Endodermal cell (in vitro differentiated cells): Measurements from ENCODE around the gene SDR42E1. TPM values are rescaled to one million over a fixed set of nuclear protein-coding genes. Genes with fewer than 3 reads are reported as not detected.

Source experiments
- DNase-seq: peaks from one replicate; pipeline ENCODE4 v3.0.0-alpha.2; 2017
- H3K27ac ChIP-seq: 2 replicates; pipeline ENCODE4 v1.5.1; 2013; ENCODE audit warnings: mild to moderate bottlenecking, low read depth, low read length, moderate library complexity
- H3K27me3 ChIP-seq: 2 replicates; pipeline ENCODE4 v1.6.1; 2013; ENCODE audit warnings: mild to moderate bottlenecking, low read length, moderate library complexity; ENCODE audit not compliant: insufficient read depth, control insufficient read depth, poor library complexity, severe bottlenecking
- H3K36me3 ChIP-seq: 2 replicates; pipeline ENCODE4 v1.7.0; 2013; ENCODE audit warnings: mild to moderate bottlenecking, low read length, moderate library complexity; ENCODE audit not compliant: control insufficient read depth, insufficient read depth
- H3K4me1 ChIP-seq: one replicate; pipeline ENCODE4 v1.7.0; 2013; ENCODE audit warnings: low read length; ENCODE audit not compliant: control insufficient read depth, insufficient read depth
- H3K4me3 ChIP-seq: 2 replicates; pipeline ENCODE4 v1.5.1; 2013; ENCODE audit warnings: mild to moderate bottlenecking, low read length, moderate library complexity
- H3K9ac ChIP-seq: 2 replicates; pipeline ENCODE4 v1.6.1; 2013; ENCODE audit warnings: mild to moderate bottlenecking, low read length, moderate library complexity; ENCODE audit not compliant: poor library complexity, severe bottlenecking; ENCODE audit errors: extremely low read depth
- H3K9me3 ChIP-seq: 2 replicates; pipeline ENCODE4 v1.6.1; 2013; ENCODE audit warnings: mild to moderate bottlenecking, low read length, moderate library complexity; ENCODE audit not compliant: control insufficient read depth
- H3K27ac Mint-ChIP-seq: 2 replicates; pipeline ENCODE4 v1.8.0; 2020; ENCODE audit warnings: mixed read lengths
- H3K27me3 Mint-ChIP-seq: 2 replicates; pipeline ENCODE4 v1.8.0; 2021; ENCODE audit warnings: mild to moderate bottlenecking, mixed read lengths; ENCODE audit not compliant: insufficient read depth
- H3K36me3 Mint-ChIP-seq: 2 replicates; pipeline ENCODE4 v1.8.0; 2020; ENCODE audit warnings: low read depth, mixed read lengths
- H3K4me1 Mint-ChIP-seq: 2 replicates; pipeline ENCODE4 v1.8.0; 2020; ENCODE audit warnings: mixed read lengths
- H3K4me3 Mint-ChIP-seq: 2 replicates; pipeline ENCODE4 v1.8.0; 2020; ENCODE audit warnings: mild to moderate bottlenecking, moderate library complexity, mixed read lengths
- H3K9me3 Mint-ChIP-seq: 2 replicates; pipeline ENCODE4 v1.8.0; 2020; ENCODE audit warnings: mild to moderate bottlenecking, mixed read lengths
- CTCF ChIP-seq: fragments of 200-600 bp; sonication (generic); conservative IDR thresholded peaks from 2 replicates; pipeline ENCODE4 v1.5.0; 2021; ENCODE audit warnings: antibody characterized with exemption, mild to moderate bottlenecking
- WGBS, 2 experiments: methylation state at CpG; one replicate each; pipeline versions ENCODE4 v1.1.5 to v1.1.7; 2013; ENCODE audit warnings: missing lambda C conversion rate in 2 of 2, mixed read lengths in 1 of 2; ENCODE audit not compliant: insufficient coverage in 1 of 2, insufficient read length in 1 of 2; 5-methylcytosine and 5-hydroxymethylcytosine counted together
- long read RNA-seq, 4 experiments: library from polyadenylated mRNA in 2 of 4; library from RNA in 1 of 4; library from capped mRNA in 1 of 4; stranded (forward) in 3 of 4; unstranded in 1 of 4; transcript quantifications; one replicate each; pipeline ENCODE4 v2.0.0, GENCODE V29; 2020 to 2021; ENCODE audit warnings: inconsistent platforms in 1 of 4
- polyA plus RNA-seq, 2 experiments: library from polyadenylated mRNA; stranded (reverse); fragments of 50-300 nt; gene quantifications; one replicate each; pipeline ENCODE4 v1.2.3, GENCODE V29; 2013
- total RNA-seq, 2 donors: library from RNA; stranded (reverse); fragmentation: NEBNext Ultra II Directional in 1 of 2; extraction: Animal tissue kit (Norgen Biotek cat#: 25700) in 1 of 2; gene quantifications; 2 replicates in 1 of 2; 3 replicates in 1 of 2; pipeline ENCODE4 v1.2.1, GENCODE V29; 2021

Gene SDR42E1, protein sequence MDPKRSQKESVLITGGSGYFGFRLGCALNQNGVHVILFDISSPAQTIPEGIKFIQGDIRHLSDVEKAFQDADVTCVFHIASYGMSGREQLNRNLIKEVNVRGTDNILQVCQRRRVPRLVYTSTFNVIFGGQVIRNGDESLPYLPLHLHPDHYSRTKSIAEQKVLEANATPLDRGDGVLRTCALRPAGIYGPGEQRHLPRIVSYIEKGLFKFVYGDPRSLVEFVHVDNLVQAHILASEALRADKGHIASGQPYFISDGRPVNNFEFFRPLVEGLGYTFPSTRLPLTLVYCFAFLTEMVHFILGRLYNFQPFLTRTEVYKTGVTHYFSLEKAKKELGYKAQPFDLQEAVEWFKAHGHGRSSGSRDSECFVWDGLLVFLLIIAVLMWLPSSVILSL
- under 1 TPM in 1 of 2 donors, not detected in 1; 0.15 TPM for total RNA-seq
- polyA plus RNA-seq (2013, experiment 1 of 2), result not detected
- not detected for polyA plus RNA-seq (2013, experiment 2 of 2)
- long read RNA-seq, experiment 1, result 0 reads
- long read RNA-seq, experiment 2, result 0 reads
- long read RNA-seq, experiment 3, result 0 reads
- long read RNA-seq, experiment 4, result 0 reads

GRCh38 chr16:82011199-82011641 lies at the start of gene SDR42E1:
Gene SDR42E1 (minus strand): TSS chr16:82011470. CDS start chr16:82000858, 10,612 bp downstream.
- TF ChIP-seq CTCF, result no peak
- WGBS, 2 experiments, result 93 to 95% methylated on average over 17 to 32 of the region's 32 CpGs
- Mint-ChIP-seq H3K27ac (no peak within 1 kb of the TSS), H3K27me3 (peaks cover 3% of the 10 kb centered on the region), H3K4me3 (no peak within 1 kb of the TSS), H3K4me1 (no peaks in the 10 kb centered on the region), H3K36me3 (peaks cover 4% of the 10 kb centered on the region), H3K9me3 (peaks cover 54% of the 10 kb centered on the region)
- H3K4me1 ChIP-seq, result no peaks in the 10 kb centered on the region
- peaks cover 25% of the 10 kb centered on the region for H3K9me3 ChIP-seq
- H3K36me3 ChIP-seq, result no peaks in the 10 kb centered on the region
- no peak for DNase-seq
- H3K4me3 ChIP-seq, result no peak within 1 kb of the TSS
- no peak within 1 kb of the TSS for H3K9ac ChIP-seq
- H3K27me3 ChIP-seq, result no peaks in the 10 kb centered on the region
- no peak within 1 kb of the TSS for H3K27ac ChIP-seq

- no peak overlapping the region for H3K4me3 ChIP-seq
- Mint-ChIP-seq H3K27me3 (peaks cover 4% of the 10 kb centered on the region), H3K4me3 (no peak overlapping the region), H3K9me3 (no peaks in the 10 kb centered on the region), H3K36me3 (no peaks in the 10 kb centered on the region), H3K4me1 (peaks cover 16% of the 10 kb centered on the region), H3K27ac (no peak overlapping the region)
- TF ChIP-seq CTCF, result no peak
- H3K36me3 ChIP-seq, result no peaks in the 10 kb centered on the region
- H3K4me1 ChIP-seq, result no peaks in the 10 kb centered on the region
- H3K27me3 ChIP-seq, result peaks cover 4% of the 10 kb centered on the region
- H3K9me3 ChIP-seq, result no peaks in the 10 kb centered on the region
- H3K27ac ChIP-seq, result no peak overlapping the region
- no peak for DNase-seq
- H3K9ac ChIP-seq, result no peak overlapping the region
- 89% methylated on average over 1 of the region's 1 CpG; no CpG with 5 or more reads in 1 of the 2 experiments for WGBS, 2 experiments
Measured at GRCh38 chr16:82059983-82060421, 48.7 kb upstream of the SDR42E1 start.

DNA sequence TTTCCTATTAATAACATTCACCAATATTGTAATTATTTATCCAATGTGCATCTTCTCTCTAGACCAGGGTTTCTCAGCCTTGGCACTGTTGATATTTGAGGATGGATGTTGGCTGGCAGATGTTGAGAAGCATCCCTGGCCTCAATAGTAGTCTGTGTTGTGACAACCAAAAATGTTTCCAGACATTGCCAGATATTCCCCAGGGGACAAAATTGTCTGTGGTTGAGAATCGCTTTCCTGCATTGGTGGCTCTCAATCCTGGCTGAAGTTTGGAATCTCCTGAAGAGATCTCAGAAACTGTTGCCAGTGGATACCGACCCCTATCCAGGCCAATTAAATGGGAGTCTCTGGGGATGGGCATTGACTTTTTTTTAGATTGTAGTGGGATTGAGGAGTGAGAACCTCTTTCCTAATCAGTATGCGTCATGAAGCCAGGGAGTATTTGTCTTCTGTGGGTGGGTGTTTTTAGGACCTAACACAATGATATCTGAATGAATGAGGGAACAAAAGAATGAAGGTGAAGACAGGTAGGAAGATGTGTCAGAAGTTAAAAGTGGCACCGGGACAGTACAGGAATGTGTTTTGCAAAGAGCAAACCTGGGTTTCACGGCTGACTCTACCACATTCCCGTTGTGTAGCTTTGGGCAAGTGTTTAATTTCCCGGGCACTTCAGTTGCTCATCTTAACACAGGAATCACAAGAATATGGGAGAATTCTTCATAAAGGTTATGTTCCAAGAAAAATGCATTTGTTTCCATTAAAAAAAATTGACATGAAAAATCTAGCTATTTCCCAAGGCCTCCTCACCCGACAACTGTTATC lies 48.1 kb upstream of the SDR42E1 start:
- H3K36me3 ChIP-seq, result no peaks in the 10 kb centered on the region
- H3K27me3 Mint-ChIP-seq, result peaks cover 4% of the 10 kb centered on the region

More for the DNA sequence above, 48.1 kb upstream of the SDR42E1 start:
- no peak for DNase-seq
- H3K27ac ChIP-seq, result no peak overlapping the region
- no peaks in the 10 kb centered on the region for H3K9me3 ChIP-seq
- Mint-ChIP-seq H3K4me3 (no peak overlapping the region), H3K36me3 (no peaks in the 10 kb centered on the region), H3K4me1 (peaks cover 16% of the 10 kb centered on the region), H3K27ac (no peak overlapping the region), H3K9me3 (no peaks in the 10 kb centered on the region)
- no peak for TF ChIP-seq CTCF
- H3K27me3 ChIP-seq, result no peaks in the 10 kb centered on the region
- H3K4me1 ChIP-seq, result no peaks in the 10 kb centered on the region
- H3K9ac ChIP-seq, result no peak overlapping the region
- 93 to 95% methylated on average over 6 to 8 of the region's 8 CpGs for WGBS, 2 experiments
- no peak overlapping the region for H3K4me3 ChIP-seq
